ENCODE measurements around the gene BOLL.
"Not testable (repeated sequence)": the region's sequence is repeated elsewhere in the genome, so short reads cannot be mapped to it uniquely, and the experiment has no call there.

The BOLL gene

DNA sequence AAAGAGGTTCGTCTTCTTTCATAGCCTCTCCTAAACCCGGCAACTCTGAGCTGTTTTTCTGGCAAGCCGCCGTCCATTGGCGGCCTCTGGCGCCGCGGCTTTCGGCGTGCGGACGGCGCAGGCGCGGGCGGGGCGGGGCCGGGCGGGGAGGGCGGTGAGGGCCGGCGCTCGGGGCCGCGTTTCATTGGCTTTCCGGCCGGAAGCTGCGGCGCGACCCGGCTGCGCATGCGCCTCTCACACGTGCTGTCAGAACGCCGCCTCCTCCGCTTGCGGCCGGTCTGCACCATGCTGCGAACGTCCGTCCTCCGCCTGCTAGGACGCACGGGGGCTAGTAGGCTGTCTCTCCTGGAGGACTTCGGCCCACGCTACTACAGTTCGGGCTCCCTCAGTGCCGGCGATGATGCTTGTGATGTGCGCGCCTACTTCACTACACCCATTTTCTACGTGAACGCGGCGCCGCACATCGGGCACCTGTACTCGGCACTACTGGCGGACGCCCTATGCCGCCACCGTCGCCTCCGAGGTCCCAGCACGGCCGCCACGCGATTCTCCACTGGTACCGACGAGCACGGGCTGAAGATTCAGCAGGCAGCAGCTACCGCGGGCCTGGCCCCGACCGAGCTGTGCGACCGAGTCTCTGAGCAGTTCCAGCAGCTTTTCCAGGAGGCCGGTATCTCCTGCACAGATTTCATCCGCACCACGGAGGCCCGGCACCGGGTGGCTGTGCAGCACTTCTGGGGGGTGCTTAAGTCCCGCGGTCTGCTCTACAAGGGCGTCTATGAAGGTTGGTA is 79.8 kb downstream of the BOLL start, which contains the start of gene MARS2:
MARS2 (plus strand) TSS at position 249 of the 791 bp plus-strand sequence; CDS start at position 286, 37 bp downstream.
- Histone ChIP-seq H3K9ac (ENCODE audit: low read length in 2 of 2) (peak within 1 kb of the TSS; percentile 81 to 89), H3K4me3 (ENCODE audit: low read length in 2 of 2) (peak within 1 kb of the TSS; percentile 94 to 95), H3K27ac (ENCODE audit: low read length) (peak within 1 kb of the TSS; percentile 75), H3K36me3 (ENCODE audit: control insufficient read depth in 2 of 2, insufficient read depth in 2 of 2, low read length in 2 of 2) (no peaks in the 10 kb centered on the region), H3K27me3 (ENCODE audit: control insufficient read depth in 1 of 2, insufficient read depth in 2 of 2, low read length in 2 of 2) (no peaks in the 10 kb centered on the region), H3K9me3 (ENCODE audit: control insufficient read depth in 2 of 2, low read length in 2 of 2) (no peaks in the 10 kb centered on the region), H3K4me1 (ENCODE audit: control insufficient read depth, insufficient read depth, low read length) (peaks cover 18% of the 10 kb centered on the region)

DNA sequence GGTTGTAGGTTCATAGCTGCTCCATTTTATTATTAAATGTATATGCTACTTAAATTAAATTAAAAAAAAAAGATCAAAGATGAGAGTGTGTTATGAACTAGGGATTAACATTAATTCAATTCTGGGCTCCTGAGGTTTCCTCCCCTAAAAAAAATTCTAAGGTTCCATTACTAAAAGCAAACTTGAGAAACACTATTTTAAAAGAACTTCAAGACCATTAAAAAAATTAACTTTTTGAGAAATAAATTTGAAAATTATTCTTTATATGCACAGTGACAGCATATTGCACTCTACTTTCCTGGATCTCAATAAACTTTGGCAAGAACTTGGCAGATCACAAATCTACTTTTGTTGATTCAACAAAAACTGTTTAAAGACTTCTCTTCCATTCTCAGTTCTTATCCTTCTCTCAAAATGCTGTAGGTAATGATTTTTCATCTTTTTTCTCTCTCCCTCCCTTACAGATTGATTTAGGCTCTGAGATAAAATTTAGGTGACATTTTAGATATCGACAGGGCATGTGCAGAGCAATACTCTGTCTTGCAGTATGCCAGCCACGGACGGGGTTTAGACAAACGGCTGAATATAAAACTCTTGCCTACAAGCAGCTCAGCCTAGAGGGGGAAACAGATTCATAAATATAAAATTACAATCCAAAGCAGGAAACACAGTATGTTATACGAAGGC is 80.5 kb downstream of the BOLL start:
- Histone ChIP-seq H3K9ac (ENCODE audit: low read length in 2 of 2) (peak overlapping the region; percentile 81 to 89), H3K9me3 (ENCODE audit: control insufficient read depth in 2 of 2, low read length in 2 of 2) (no peaks in the 10 kb centered on the region), H3K4me3 (ENCODE audit: low read length in 2 of 2) (peak overlapping the region; percentile 79 to 88), H3K27me3 (ENCODE audit: control insufficient read depth in 1 of 2, insufficient read depth in 2 of 2, low read length in 2 of 2) (no peaks in the 10 kb centered on the region), H3K36me3 (ENCODE audit: control insufficient read depth in 2 of 2, insufficient read depth in 2 of 2, low read length in 2 of 2) (no peaks in the 10 kb centered on the region), H3K27ac (ENCODE audit: low read length) (peak overlapping the region; percentile 75), H3K4me1 (ENCODE audit: control insufficient read depth, insufficient read depth, low read length) (peaks cover 18% of the 10 kb centered on the region)

DNA sequence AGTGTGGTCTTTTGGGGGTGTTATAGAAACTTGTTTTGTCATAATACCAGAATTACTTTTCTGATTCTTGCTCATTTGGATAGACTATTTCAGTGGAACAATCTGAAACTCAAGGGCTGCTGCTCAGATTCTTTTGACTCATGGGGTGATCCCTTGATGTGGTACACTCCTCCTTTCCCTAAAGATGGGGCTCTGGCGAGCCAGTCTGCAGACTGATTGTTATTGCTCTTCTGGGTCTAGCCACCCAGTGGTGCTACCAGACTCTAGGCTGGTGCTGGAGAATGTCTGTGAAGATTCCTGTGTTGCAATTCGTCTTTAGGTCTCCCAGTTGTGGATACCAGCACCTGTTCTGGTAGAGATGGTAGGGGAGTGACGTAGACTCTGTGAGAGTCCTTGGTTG is 84.2 kb downstream of the BOLL start:
- no peak overlapping the region for H3K27ac ChIP-seq (ENCODE audit: low read length)
- no peak overlapping the region for H3K9ac ChIP-seq (ENCODE audit: low read length in 2 of 2)
- H3K27me3 ChIP-seq (ENCODE audit: control insufficient read depth in 1 of 2, insufficient read depth in 2 of 2, low read length in 2 of 2): no peaks in the 10 kb centered on the region
- H3K4me1 ChIP-seq (ENCODE audit: control insufficient read depth, insufficient read depth, low read length): peaks cover 2% of the 10 kb centered on the region
- H3K9me3 ChIP-seq (ENCODE audit: control insufficient read depth in 2 of 2, low read length in 2 of 2): no peaks in the 10 kb centered on the region
- H3K36me3 ChIP-seq (ENCODE audit: control insufficient read depth in 2 of 2, insufficient read depth in 2 of 2, low read length in 2 of 2): no peaks in the 10 kb centered on the region
- H3K4me3 ChIP-seq (ENCODE audit: low read length in 2 of 2): no peak overlapping the region

DNA sequence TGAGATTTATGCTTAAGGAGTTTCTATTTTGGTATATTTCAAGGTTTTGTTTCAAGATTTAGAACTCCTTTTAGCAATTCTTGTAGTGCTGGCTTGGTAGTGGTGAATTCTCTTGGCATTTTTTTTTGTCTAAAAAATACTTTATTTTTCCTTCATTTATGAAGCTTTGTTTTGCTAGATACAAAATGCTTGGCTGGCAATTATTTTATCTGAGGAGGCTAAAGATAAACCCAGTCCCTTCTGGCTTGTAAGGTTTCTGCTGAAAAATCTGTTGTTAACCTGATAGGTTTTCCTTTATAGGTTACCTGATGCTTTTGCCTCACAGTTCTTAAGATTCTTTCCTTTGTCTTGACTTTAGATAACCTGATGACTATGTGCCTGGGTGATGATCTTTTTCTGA is 85.4 kb downstream of the BOLL start:
- not testable (repeated sequence) for H3K4me1 ChIP-seq (ENCODE audit: control insufficient read depth, insufficient read depth, low read length); H3K9ac ChIP-seq (ENCODE audit: low read length in 2 of 2); H3K27me3 ChIP-seq (ENCODE audit: control insufficient read depth in 1 of 2, insufficient read depth in 2 of 2, low read length in 2 of 2); H3K27ac ChIP-seq (ENCODE audit: low read length); H3K9me3 ChIP-seq (ENCODE audit: control insufficient read depth in 2 of 2, low read length in 2 of 2); H3K36me3 ChIP-seq (ENCODE audit: control insufficient read depth in 2 of 2, insufficient read depth in 2 of 2, low read length in 2 of 2); H3K4me3 ChIP-seq (ENCODE audit: low read length in 2 of 2)

DNA sequence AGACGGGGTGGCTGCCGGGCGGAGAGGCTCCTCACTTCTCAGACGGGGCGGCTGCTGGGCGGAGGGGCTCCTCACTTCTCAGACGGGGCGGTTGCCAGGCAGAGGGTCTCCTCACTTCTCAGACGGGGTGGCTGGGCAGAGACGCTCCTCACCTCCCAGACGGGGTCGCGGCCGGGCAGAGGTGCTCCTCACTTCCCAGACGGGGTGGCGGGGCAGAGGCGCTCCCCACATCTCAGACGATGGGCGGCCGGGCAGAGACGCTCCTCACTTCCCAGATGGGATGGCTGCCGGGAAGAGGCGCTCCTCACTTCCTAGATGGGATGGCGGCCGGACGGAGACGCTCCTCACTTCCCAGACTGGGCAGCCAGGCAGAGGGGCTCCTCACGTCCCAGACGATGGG is 88.5 kb downstream of the BOLL start:
- not testable (repeated sequence) for H3K9me3 ChIP-seq (ENCODE audit: control insufficient read depth in 2 of 2, low read length in 2 of 2); H3K27me3 ChIP-seq (ENCODE audit: control insufficient read depth in 1 of 2, insufficient read depth in 2 of 2, low read length in 2 of 2); H3K36me3 ChIP-seq (ENCODE audit: control insufficient read depth in 2 of 2, insufficient read depth in 2 of 2, low read length in 2 of 2); H3K27ac ChIP-seq (ENCODE audit: low read length); H3K4me1 ChIP-seq (ENCODE audit: control insufficient read depth, insufficient read depth, low read length); H3K4me3 ChIP-seq (ENCODE audit: low read length in 2 of 2); H3K9ac ChIP-seq (ENCODE audit: low read length in 2 of 2)

DNA sequence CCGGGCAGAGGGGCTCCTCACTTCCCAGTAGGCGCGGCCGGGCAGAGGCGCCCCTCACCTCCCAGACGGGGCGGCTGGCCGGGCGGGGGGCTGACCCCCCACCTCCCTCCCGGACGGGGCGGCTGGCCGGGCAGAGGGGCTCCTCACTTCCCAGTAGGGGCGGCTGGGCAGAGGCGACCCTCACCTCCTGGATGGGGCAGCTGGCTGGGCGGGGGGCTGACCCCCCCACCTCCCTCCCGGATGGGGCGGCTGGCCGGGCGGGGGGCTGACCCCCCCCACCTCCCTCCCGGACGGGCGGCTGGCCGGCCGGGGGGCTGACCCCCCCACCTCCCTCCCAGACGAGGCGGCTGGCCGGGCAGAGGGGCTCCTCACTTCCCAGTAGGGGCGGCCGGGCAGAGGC is 89.1 kb downstream of the BOLL start:
- H3K27me3 ChIP-seq (ENCODE audit: control insufficient read depth in 1 of 2, insufficient read depth in 2 of 2, low read length in 2 of 2); H3K4me3 ChIP-seq (ENCODE audit: low read length in 2 of 2); H3K4me1 ChIP-seq (ENCODE audit: control insufficient read depth, insufficient read depth, low read length); H3K9me3 ChIP-seq (ENCODE audit: control insufficient read depth in 2 of 2, low read length in 2 of 2); H3K27ac ChIP-seq (ENCODE audit: low read length); H3K36me3 ChIP-seq (ENCODE audit: control insufficient read depth in 2 of 2, insufficient read depth in 2 of 2, low read length in 2 of 2); H3K9ac ChIP-seq (ENCODE audit: low read length in 2 of 2): not testable (repeated sequence)

DNA sequence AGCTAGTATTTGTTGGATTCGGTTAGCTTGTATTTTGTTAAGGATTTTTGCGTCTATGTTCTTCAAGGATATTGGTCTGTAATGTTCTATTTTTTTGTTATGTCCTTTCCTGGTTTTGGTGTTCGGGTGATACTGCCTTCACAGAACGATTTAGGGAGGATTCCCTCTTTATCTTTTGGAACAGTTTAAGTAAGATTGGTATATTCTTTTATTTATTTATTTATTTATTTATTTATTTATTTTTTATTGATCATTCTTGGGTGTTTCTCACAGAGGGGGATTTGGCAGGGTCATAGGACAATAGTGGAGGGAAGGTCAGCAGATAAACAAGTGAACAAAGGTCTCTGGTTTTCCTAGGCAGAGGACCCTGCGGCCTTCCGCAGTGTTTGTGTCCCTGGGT is 89.9 kb downstream of the BOLL start:
- H3K27ac ChIP-seq (ENCODE audit: low read length); H3K27me3 ChIP-seq (ENCODE audit: control insufficient read depth in 1 of 2, insufficient read depth in 2 of 2, low read length in 2 of 2); H3K9ac ChIP-seq (ENCODE audit: low read length in 2 of 2); H3K36me3 ChIP-seq (ENCODE audit: control insufficient read depth in 2 of 2, insufficient read depth in 2 of 2, low read length in 2 of 2); H3K9me3 ChIP-seq (ENCODE audit: control insufficient read depth in 2 of 2, low read length in 2 of 2); H3K4me3 ChIP-seq (ENCODE audit: low read length in 2 of 2); H3K4me1 ChIP-seq (ENCODE audit: control insufficient read depth, insufficient read depth, low read length): not testable (repeated sequence)

DNA sequence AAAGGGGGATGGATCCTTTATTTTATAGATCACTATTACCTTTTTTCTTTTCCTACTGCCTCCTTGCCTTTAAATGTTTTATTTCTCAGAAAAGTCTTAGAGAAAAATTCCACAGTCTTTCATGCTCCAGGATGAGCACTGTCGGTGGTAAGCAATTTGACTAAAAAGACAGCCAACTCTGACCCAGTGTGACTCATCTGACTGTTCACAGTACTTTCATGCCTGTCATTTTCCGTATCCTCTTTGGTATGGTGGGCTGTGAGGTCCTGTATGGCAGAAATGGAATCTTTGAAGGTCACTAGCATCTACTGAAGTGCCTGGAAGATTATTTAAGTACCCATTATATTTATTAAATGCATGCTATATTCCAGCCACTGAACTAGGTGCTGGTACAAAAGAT is 107.6 kb downstream of the BOLL start:
- Histone ChIP-seq H3K27ac (ENCODE audit: low read length) (no peak overlapping the region), H3K9ac (ENCODE audit: low read length in 2 of 2) (no peak overlapping the region), H3K4me3 (ENCODE audit: low read length in 2 of 2) (no peak overlapping the region), H3K4me1 (ENCODE audit: control insufficient read depth, insufficient read depth, low read length) (no peaks in the 10 kb centered on the region), H3K27me3 (ENCODE audit: control insufficient read depth in 1 of 2, insufficient read depth in 2 of 2, low read length in 2 of 2) (no peaks in the 10 kb centered on the region), H3K9me3 (ENCODE audit: control insufficient read depth in 2 of 2, low read length in 2 of 2) (no peaks in the 10 kb centered on the region), H3K36me3 (ENCODE audit: control insufficient read depth in 2 of 2, insufficient read depth in 2 of 2, low read length in 2 of 2) (no peaks in the 10 kb centered on the region)

DNA sequence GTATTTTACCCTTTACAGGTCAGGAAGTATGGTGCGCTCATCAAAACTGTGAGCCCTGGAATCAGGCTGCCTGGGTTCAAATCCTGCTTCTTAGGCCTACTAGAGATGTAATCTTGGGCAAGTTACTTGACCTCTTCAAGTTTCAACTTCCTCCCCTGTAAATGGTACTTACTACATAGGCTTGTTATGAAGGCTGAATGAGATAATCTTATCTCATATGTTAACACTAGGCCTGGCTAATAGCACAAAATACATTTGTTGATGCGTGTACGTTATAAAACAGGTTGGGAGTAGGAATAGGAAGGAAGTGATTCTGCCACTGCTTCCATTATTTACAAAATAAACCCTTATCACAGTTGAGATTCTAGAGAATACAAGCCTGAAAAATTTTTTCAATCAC is 108.1 kb downstream of the BOLL start:
- no peaks in the 10 kb centered on the region for H3K36me3 ChIP-seq (ENCODE audit: control insufficient read depth in 2 of 2, insufficient read depth in 2 of 2, low read length in 2 of 2)
- no peak overlapping the region for H3K4me3 ChIP-seq (ENCODE audit: low read length in 2 of 2)
- H3K27ac ChIP-seq (ENCODE audit: low read length): no peak overlapping the region
- H3K27me3 ChIP-seq (ENCODE audit: control insufficient read depth in 1 of 2, insufficient read depth in 2 of 2, low read length in 2 of 2): no peaks in the 10 kb centered on the region
- H3K9me3 ChIP-seq (ENCODE audit: control insufficient read depth in 2 of 2, low read length in 2 of 2): no peaks in the 10 kb centered on the region
- no peak overlapping the region for H3K9ac ChIP-seq (ENCODE audit: low read length in 2 of 2)
- H3K4me1 ChIP-seq (ENCODE audit: control insufficient read depth, insufficient read depth, low read length): no peaks in the 10 kb centered on the region
